ENCODE results near the gene FANCD2.
"Not testable (repeated sequence)": the region's sequence is repeated elsewhere in the genome, so short reads cannot be mapped to it uniquely, and the experiment has no call there.

The FANCD2 gene

GRCh38 chr3:10093678-10094077, 67.4 kb downstream of the FANCD2 start:
- DNase-seq (ENCODE audit: insufficient read length, low spot score), result no peak
- no peak for FAIRE-seq

- FAIRE-seq, result no peak
- DNase-seq (ENCODE audit: insufficient read length, low spot score), result no peak
These were observed 72.8 kb downstream of the FANCD2 start for GRCh38 chr3:10099041-10099440.

DNA sequence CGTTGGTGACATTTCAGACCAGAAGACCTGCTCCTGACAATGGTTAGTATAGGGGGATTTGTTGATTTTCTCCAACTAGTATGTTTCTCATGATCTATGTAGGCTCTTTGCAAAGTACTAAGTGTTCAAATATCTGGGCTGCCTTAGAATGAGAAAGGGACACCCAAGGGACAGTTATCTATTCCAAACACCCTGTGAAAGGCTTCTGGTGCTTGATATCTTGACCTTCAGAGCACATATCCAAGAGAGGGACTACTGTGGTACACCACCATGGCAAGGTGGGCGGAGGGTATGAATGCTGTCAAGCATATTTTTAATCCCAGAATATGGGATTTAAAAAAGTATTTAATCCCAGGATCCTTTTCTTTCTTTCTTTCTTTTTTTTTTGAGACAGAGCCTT, 80.7 kb downstream of the FANCD2 start:
- FAIRE-seq, result no peak
- no peak for DNase-seq (ENCODE audit: insufficient read length, low spot score)

DNA sequence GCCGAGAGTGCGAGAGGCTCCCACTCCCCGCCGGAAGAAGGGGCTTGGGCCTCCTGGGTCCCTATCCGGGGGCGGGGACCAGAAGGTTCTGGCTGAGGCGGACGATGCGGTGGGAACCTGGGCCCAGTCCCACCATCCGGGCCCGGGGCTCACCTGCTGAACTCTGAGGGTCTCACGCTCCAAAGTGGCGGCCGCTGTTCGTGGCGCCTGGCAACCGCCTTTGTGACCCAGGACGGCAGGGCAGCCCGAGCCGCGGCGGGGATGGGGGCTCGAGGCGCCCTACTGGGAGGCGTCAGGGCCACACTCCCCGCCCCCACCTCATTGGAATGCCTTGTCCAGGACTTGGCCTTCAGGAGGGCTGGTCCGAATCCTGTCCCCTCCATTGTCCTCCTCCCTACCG, 81.9 kb downstream of the FANCD2 start, which contains the start of gene FANCD2OS:
Gene FANCD2OS (minus strand): TSS at position 165 of the 400 bp plus-strand sequence. CDS start 3,481 bp downstream, outside the sequence.
- DNase-seq (ENCODE audit: insufficient read length, low spot score), result no peak
- no peak for FAIRE-seq

DNA sequence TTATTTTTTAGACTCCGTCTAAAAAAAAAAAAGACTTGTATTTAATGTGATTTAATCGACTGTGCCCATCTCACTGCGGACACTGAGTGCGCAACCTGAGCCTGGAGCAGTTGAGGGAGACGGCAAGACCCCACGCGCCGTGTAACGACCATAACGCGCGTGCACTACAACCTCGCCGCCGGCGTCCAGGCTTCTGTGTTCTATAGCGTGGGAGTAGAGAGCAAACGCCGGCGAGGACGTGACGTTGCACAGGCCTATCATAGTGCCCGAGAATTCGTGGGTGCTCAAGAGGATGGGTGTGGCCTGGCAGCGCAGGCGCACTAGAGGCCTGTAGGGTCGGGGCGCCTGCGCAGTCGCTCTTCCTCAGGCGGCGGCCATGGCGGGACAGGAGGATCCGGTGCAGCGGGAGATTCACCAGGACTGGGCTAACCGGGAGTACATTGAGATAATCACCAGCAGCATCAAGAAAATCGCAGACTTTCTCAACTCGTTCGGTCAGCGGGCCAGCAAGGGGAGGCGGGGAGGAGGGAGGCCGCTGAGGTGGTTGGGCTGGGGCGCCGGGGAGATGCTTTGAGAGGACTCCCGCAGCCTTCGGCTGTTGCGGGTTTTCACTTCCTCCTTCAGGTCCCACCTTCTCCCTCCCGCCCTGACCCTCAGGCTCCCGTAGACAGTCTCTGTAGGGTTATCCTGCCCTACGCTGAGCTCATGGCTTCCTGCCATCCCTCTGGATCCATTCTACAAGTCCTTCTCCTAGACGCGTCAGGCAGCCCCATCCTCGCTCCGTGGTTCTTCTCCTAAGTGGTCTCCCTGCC, 89.3 kb downstream of the FANCD2 start, which contains the start of gene BRK1:
Gene BRK1 (plus strand): TSS at position 350 of the 812 bp plus-strand sequence. CDS start 27 bp downstream, at position 377.
- FAIRE-seq (peak; percentile 90), DNase-seq (ENCODE audit: insufficient read length, low spot score) (peak; percentile 99)

GRCh38 chr3:10116138-10116460, 89.9 kb downstream of the FANCD2 start:
- peak; percentile 33 for FAIRE-seq
- DNase-seq (ENCODE audit: insufficient read length, low spot score), result peak; percentile 20

DNA sequence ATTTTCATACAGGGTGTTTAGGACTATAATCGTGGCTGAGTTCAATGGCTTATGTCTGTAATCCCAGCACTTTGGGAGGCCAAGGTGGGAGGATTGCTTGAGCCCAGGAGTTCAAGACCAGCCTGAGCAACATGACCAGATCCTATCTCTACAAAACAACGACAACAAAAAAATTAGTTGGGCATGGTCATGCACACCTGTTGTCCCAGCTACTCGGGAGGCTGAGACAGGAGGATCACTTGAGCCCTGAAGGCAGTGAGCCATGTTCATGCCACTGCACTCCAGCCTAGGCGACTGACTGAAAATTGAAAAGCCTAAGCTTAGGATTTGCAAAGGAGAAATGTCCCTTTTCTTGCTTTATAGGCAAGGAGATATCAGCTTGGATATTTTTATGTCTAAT, 90.7 kb downstream of the FANCD2 start:
- FAIRE-seq, result no peak
- no peak for DNase-seq (ENCODE audit: insufficient read length, low spot score)

GRCh38 chr3:10119376-10119775, 93.1 kb downstream of the FANCD2 start:
- no peak for FAIRE-seq
- DNase-seq (ENCODE audit: insufficient read length, low spot score), result no peak

GRCh38 chr3:10121064-10121463, 94.8 kb downstream of the FANCD2 start:
- DNase-seq (ENCODE audit: insufficient read length, low spot score), result no peak
- FAIRE-seq, result no peak

DNA sequence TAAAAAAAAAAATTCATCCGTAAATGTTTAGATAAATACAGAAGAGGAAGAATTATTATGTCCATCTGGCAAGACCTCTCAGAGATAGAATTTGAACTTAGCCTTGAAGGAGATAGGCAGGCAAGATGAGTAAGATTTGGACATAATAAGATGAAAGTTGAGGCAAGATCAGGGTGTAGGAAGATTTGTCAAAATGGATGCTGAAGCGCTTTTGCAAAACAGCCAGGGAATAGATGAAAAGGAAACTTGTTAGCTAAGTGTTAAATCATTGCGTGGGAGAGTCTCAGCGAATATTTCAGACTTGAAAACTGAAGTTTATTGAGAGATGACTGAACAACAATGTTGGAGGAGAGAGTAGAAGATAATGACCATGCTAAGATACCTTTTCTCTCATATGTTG, 96.5 kb downstream of the FANCD2 start:
- FAIRE-seq, result no peak
- DNase-seq (ENCODE audit: insufficient read length, low spot score), result no peak

GRCh38 chr3:10135872-10136271, 109.6 kb downstream of the FANCD2 start:
- not testable (repeated sequence) for FAIRE-seq; DNase-seq (ENCODE audit: insufficient read length, low spot score)

DNA sequence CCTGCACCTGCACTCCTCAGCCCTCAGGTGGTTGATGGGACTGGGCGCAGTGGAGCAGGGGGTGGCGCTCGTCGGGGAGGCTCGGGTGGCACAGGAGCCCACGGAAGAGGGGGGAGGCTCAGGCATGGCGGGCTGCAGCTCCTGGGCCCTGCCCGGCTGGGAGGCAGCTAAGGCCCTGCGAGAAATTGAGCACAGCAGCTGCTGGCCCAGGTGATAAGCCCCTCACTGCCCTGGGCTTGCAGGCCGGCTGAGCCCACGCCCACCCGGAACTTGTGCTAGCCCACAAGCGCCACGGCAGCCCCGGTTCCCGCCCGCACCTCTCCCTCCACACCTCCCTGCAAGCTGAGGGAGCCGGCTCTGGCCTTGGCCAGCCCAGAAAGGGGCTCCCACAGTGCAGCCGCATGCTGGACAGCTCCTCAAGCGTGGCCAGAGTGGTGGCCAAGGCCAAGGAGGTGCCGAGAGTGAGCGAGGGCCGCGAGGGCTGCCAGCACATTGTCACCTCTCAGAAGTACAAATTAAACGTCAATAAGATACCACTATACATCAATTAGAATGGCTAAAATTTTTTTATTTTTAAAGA, 110.3 kb downstream of the FANCD2 start:
- FAIRE-seq (no peak), DNase-seq (ENCODE audit: insufficient read length, low spot score) (no peak)

- FAIRE-seq (no peak), DNase-seq (ENCODE audit: insufficient read length, low spot score) (no peak)
These were observed 110.9 kb downstream of the FANCD2 start for GRCh38 chr3:10137178-10137577.

DNA sequence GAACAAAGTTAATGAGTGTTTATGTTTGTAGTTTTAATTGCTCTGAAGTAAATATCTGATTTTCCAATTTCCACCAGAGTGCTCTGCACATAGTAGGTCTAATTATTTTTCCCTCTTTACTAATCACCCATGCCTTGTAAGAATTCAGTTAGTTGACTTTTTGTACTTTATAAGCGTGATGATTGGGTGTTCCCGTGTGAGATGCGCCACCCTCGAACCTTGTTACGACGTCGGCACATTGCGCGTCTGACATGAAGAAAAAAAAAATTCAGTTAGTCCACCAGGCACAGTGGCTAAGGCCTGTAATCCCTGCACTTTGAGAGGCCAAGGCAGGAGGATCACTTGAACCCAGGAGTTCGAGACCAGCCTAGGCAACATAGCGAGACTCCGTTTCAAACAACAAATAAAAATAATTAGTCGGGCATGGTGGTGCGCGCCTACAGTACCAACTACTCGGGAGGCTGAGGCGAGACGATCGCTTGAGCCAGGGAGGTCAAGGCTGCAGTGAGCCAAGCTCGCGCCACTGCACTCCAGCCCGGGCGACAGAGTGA, 114.8 kb downstream of the FANCD2 start:
- no peak for DNase-seq (ENCODE audit: insufficient read length, low spot score)
- FAIRE-seq, result no peak

DNA sequence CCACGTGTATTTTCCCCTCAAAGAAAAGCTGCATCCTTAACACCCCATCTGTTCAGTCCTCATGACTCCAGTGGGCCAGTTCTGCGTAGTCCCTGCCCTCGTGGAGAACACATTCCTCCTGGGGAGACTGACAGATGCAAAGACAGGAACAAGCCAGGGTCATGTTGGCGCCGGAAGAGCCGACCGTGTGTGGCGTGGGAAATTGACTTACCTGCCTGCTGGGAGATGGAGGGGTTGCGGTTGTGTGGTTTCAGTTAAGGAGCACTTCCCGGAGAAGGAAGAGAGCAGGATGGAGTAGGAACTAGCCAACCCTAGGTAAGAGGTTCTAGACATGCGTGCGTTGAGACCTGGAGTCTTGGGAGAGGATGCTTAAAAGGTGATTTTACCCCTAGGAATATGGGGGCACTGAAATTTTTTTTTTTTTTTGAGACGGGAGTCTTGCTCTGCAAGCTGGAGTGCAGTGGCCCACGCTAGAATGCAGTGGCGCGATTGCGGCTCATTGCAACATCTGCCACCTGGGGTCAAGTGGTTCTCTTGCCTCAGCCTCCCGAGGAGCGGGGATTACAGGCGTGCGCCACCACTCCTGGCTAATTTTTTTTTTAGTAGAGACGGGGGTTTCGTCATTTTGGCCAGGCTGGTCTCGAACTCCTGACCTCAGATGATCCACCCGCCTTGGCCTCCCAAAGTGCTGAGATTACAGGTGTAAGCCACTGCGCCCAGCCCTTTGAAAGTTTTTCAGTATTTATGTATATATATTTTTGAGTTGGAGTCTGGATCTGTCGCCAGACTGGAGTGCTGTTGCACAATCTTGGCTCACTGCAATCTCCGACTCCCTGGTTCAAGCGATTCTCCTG, 116.7 kb downstream of the FANCD2 start:
- FAIRE-seq (no peak), DNase-seq (ENCODE audit: insufficient read length, low spot score) (no peak)

DNA sequence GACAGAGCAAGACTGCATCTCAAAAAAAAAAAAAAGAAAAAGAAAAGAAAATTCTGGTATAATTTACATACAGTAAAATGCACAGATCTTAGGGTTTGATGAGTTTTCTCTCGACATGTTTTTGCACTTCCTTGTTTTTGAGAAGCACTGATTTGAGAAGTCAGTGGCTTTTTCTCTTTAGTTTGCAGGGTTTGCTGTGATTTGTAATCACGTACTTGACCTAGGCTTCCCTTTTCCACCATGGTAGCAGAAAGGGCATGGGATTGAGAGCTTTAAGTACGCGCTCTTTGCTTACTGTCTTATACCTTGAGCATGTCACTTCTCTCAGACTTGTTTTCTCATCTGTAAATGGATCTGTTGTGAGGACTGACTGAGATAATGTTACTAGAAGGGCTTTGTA, 119.4 kb downstream of the FANCD2 start:
- no peak for DNase-seq (ENCODE audit: insufficient read length, low spot score)
- FAIRE-seq, result no peak

- FAIRE-seq (no peak), DNase-seq (ENCODE audit: insufficient read length, low spot score) (no peak)
These were observed 123.0 kb downstream of the FANCD2 start for GRCh38 chr3:10149226-10149625.

DNA sequence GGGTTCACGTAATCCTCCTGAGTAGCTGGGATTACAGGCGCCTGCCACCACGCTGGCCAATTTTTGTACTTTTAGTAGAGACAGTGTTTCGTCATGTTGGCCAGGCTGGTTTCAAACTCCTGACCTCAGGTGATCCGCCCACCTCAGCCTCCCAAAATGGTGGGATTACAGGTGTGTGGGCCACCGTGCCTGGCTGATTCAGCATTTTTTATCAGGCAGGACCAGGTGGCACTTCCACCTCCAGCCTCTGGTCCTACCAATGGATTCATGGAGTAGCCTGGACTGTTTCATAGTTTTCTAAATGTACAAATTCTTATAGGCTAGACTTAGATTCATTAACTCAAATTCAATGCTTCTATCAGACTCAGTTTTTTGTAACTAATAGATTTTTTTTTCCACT, 124.8 kb downstream of the FANCD2 start:
- DNase-seq (ENCODE audit: insufficient read length, low spot score) (no peak), FAIRE-seq (no peak)

All from HTR-8/SVneo (cell line).